ENCODE data around the gene TEX101. TPM values are rescaled to one million over a fixed set of nuclear protein-coding genes. Genes with fewer than 3 reads are reported as not detected.

Gene TEX101
- total RNA-seq, 2 experiments from 2014 or later = not detected

DNA sequence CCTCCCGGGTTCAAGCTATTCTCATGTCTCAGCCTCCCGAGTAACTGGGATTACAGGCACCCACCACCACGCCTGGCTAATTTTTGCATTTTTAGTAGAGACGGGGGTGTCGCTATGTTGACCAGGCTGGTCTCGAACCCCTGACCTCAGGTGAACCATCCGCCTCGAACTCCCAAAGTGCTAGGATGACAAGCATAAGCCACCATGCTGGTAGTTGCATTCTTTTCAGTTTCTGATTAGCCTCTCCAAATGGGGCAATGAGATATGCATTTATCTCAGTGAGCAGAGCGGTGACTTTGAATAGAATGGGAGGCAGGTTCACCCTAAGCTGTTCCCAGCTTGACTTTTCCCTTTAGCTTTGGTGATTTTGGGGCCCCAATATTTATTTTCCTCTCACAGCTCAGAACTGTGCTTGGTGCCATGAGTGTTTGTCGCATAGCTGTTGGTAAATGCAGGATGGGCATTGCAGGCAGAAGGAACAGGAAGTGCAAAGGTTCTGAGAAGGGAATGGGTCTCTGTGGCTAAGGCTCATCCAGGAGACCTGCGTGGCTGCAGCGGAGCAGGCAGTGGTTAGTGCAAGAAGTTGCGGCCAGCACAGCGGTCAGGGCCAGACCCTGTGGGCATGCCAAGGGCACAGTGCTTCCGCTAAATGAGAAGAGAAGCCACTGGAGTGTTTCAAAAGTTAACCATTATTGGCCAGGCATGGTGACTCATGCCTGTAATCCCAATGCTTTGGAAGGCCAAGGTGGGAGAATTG lies 30.0 kb downstream of the TEX101 start:
- DNase-seq = no peak
- no peaks in the 10 kb centered on the region for H3K27me3 Mint-ChIP-seq
- no peak for ATAC-seq (ENCODE audit: low read depth)
- no peaks in the 10 kb centered on the region for H3K36me3 Mint-ChIP-seq
- H3K27ac Mint-ChIP-seq = no peak overlapping the region
- H3K4me1 Mint-ChIP-seq = peaks cover 9% of the 10 kb centered on the region
- H3K9me3 Mint-ChIP-seq = no peaks in the 10 kb centered on the region
- H3K4me3 Mint-ChIP-seq = no peak overlapping the region
- POLR2A ChIA-PET = interaction anchor here (0.6 to 0.9 kb wide), 2 partner anchors 41 to 75 kb away, joined by 3 read pairs; no protein-coding TSS in a partner anchor

DNA sequence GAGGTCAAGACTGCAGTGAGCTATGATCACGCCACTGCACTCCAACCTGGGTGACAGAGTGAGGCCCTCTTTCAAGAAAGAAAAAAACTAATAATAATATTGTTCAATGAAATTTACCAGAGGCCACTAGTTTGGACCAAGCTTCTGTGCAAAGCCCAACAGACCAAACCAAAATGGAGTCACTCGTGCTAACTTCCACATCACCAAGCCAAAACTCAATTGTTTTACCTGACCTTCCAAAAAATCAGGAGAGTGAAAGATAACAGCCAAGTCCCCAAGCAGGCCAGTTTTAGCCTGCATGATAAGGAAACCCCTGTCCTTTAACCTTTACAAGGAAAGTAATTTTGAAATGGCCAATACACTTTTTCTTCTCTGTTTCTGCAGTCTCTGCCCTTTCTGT lies 30.7 kb downstream of the TEX101 start:
- ATAC-seq (ENCODE audit: low read depth) = no peak
- Mint-ChIP-seq H3K4me1 (peaks cover 8% of the 10 kb centered on the region), H3K9me3 (no peaks in the 10 kb centered on the region), H3K27ac (no peak overlapping the region), H3K4me3 (no peak overlapping the region), H3K27me3 (no peaks in the 10 kb centered on the region), H3K36me3 (no peaks in the 10 kb centered on the region)
- POLR2A ChIA-PET = interaction anchor here (0.9 kb wide), 1 partner anchor 74 kb away, joined by 3 read pairs; no protein-coding TSS in a partner anchor
- no peak for DNase-seq

DNA sequence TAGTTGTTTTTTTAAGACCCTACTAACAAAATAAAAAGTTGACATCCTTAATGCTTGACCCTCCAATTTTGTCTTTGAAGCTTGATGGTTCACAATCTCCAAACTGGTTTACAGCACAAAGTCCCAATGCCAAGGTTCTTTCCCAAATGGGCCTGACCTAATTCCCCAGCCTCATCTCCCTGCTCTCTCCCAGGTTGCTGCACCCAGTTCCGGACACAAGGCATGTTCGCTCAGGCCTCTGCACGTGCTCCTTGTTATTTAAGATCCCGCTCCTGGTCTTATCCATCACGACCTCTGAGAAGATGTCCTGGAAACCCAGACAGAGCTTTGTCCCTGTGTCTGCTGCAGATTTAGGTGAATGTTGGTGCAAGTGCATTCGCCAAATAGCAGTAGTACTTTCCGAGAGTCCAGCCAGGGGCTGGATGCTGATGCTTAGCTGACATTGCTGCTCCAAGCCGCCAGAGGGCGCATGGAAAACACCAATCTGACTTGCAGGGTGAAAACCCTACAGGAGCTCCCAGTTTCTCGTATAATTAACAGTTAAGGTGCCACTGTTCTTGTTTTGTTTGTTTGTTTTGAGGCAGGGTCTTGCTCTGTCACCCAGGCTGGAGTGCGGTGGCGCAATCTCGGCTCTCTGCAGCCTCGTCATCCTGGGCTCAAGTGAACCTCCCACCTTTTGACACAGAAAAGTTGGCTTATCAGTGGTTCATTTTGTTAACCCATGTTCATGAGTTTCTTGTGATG lies 32.2 kb downstream of the TEX101 start:
- H3K36me3 Mint-ChIP-seq = no peaks in the 10 kb centered on the region
- H3K4me3 Mint-ChIP-seq = no peak overlapping the region
- POLR2A ChIA-PET = interaction anchor here (1.0 to 3.3 kb wide), 6 partner anchors 14 to 148 kb away, joined by 3 to 31 read pairs (median 6); partner anchors contain the start of gene PHLDB3
- H3K9me3 Mint-ChIP-seq = no peaks in the 10 kb centered on the region
- H3K4me1 Mint-ChIP-seq = peaks cover 11% of the 10 kb centered on the region
- peak overlapping the region; percentile 4 for H3K27ac Mint-ChIP-seq
- ATAC-seq (ENCODE audit: low read depth) = peak; percentile 83
- H3K27me3 Mint-ChIP-seq = no peaks in the 10 kb centered on the region
- peak; percentile 80 for DNase-seq

DNA sequence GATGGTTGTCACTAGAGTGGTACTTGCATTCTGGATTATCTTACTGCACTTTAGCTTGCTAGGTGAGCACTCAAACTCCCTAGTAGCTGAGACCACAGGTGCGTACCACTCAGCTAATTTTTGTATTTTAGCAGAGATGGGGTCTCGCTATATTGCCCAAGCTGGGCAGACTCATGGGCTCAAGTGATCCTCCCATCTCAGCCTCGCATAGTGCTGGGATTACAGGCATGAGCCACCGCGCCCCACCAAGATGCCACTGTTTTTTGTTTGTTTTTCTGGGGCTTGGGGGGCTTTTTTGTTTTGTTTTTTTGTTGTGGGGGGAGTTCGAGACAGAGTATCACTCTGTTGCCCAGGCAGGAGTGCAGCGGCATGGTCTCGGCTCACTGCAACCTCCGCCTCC lies 33.0 kb downstream of the TEX101 start:
- no peak overlapping the region for H3K27ac Mint-ChIP-seq
- no peaks in the 10 kb centered on the region for H3K36me3 Mint-ChIP-seq
- no peak for DNase-seq
- H3K9me3 Mint-ChIP-seq = peaks cover 5% of the 10 kb centered on the region
- ATAC-seq (ENCODE audit: low read depth) = no peak
- H3K4me3 Mint-ChIP-seq = no peak overlapping the region
- no peaks in the 10 kb centered on the region for H3K27me3 Mint-ChIP-seq
- POLR2A ChIA-PET = interaction anchor here (0.5 to 3.3 kb wide), 6 partner anchors 13 to 78 kb away, joined by 3 to 31 read pairs (median 6); partner anchors contain the start of gene PHLDB3
- H3K4me1 Mint-ChIP-seq = peaks cover 14% of the 10 kb centered on the region

DNA sequence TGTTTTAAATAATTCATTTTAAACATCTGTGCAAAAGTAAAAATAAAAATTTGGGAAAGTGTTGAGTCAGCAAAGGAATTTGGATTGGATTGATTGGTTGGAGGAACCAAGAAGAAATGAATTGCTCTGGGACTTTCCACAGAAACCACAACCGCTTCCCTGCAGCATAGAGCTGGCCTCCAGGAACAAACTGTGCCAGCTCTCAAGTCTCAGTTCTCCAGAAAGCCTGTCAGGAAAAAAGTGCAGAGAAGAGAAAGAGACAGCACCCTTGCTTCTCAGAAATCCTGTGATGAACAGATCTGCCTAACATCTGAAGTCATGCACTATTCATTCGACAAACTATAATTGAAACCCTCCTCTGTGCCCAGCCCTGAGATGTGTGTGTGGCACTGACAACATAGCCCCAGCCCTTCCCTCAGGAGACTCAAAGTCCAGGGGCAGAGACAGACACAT lies 35.9 kb downstream of the TEX101 start:
- Mint-ChIP-seq H3K4me3 (no peak overlapping the region), H3K27ac (no peak overlapping the region), H3K36me3 (no peaks in the 10 kb centered on the region), H3K4me1 (peaks cover 6% of the 10 kb centered on the region), H3K9me3 (peaks cover 6% of the 10 kb centered on the region), H3K27me3 (no peaks in the 10 kb centered on the region)
- no peak for DNase-seq
- POLR2A ChIA-PET = interaction anchor here (0.5 to 0.7 kb wide), 2 partner anchors 12 to 64 kb away, joined by 3 read pairs; no protein-coding TSS in a partner anchor
- ATAC-seq (ENCODE audit: low read depth) = no peak

DNA sequence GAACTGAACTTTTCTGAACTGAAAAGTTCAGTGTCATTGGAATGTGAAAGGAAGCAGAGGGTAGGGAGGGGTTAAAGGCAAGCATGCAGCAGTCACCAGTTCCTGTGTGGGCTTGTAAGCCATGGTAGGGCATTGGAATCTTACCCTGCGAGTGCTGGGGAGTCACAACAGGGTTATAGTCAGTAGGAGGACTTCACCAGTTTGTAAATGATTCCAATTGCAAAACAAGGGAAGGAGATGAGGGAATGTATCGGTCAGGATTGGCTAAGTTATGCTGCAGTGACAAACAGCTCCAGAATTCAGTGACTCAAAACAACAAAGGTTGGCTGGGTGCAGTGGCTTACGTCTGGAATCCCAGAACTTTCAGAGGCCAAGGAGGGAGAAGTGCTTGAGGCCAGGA lies 37.9 kb downstream of the TEX101 start:
- Mint-ChIP-seq H3K27ac (no peak overlapping the region), H3K36me3 (no peaks in the 10 kb centered on the region), H3K9me3 (peaks cover 6% of the 10 kb centered on the region), H3K4me3 (no peak overlapping the region), H3K27me3 (no peaks in the 10 kb centered on the region), H3K4me1 (peaks cover 6% of the 10 kb centered on the region)
- ATAC-seq (ENCODE audit: low read depth) (no peak), DNase-seq (no peak)
- POLR2A ChIA-PET = no interaction called here

DNA sequence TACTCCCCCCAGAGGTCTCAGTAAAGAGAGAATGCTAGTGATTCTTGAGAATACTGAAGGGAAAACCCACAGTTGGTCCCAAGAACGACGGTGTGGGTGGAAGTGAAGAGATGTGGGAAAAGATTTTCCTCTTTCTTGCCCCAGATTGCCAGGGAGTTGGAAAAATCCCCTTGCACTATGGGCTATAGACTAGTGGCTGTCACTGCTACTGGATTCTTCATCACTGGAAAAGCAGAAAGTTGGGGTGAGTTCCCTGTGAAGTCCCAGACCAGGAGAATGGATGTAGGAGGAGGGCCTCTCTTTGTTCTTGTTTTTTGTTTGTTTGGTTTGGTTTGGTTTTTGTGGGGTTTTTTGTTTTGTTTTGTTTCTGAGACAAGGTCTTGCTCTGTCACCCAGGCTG lies 39.3 kb downstream of the TEX101 start:
- ATAC-seq (ENCODE audit: low read depth) (no peak), DNase-seq (no peak)
- H3K4me3 Mint-ChIP-seq = no peak overlapping the region
- peaks cover 6% of the 10 kb centered on the region for H3K4me1 Mint-ChIP-seq
- POLR2A ChIA-PET = no interaction called here
- H3K9me3 Mint-ChIP-seq = peaks cover 6% of the 10 kb centered on the region
- H3K27me3 Mint-ChIP-seq = no peaks in the 10 kb centered on the region
- no peak overlapping the region for H3K27ac Mint-ChIP-seq
- no peaks in the 10 kb centered on the region for H3K36me3 Mint-ChIP-seq

DNA sequence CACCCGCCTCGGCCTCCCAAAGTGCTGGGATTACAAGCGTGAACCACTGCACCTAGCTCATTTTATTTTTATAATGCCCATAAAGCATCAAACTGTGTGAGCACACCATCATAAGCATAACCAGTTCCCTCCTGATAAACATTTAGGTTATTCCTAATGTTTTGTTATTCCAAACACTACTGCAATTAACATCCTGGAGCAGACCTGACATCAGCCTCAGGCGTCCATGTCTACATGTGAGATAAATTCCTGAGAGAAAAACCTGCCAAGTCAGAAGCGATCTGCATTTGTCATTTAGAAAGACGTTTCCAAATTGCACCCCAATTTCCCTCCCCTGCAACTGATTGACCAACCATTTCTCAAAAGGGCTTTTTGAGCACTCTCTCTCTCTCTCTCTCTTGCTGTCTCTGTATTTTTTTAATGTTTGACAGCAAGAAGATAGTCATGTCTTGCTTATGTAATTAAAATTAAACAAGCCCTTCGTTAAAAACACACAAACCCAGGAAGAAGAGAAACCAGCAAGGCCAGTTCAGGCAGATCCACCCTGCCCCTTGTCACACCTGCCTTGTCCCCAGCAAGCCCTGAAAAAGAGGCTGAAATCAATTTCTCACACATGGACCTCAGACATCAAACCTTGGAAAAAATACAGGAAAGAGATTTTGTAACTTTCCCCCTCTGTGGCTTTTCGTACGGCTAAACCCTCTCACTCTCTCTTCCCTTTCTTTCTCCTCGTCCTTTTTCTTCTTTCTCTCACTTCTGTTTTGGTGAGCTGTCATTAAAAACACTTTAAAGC lies 40.8 kb downstream of the TEX101 start:
- Mint-ChIP-seq H3K27me3 (no peaks in the 10 kb centered on the region), H3K9me3 (peaks cover 6% of the 10 kb centered on the region), H3K36me3 (no peaks in the 10 kb centered on the region), H3K27ac (no peak overlapping the region), H3K4me1 (peaks cover 6% of the 10 kb centered on the region), H3K4me3 (no peak overlapping the region)
- POLR2A ChIA-PET = interaction anchor here (0.5 kb wide), 1 partner anchor 22 kb away, joined by 3 read pairs; no protein-coding TSS in a partner anchor
- no peak for ATAC-seq (ENCODE audit: low read depth)
- no peak for DNase-seq

DNA sequence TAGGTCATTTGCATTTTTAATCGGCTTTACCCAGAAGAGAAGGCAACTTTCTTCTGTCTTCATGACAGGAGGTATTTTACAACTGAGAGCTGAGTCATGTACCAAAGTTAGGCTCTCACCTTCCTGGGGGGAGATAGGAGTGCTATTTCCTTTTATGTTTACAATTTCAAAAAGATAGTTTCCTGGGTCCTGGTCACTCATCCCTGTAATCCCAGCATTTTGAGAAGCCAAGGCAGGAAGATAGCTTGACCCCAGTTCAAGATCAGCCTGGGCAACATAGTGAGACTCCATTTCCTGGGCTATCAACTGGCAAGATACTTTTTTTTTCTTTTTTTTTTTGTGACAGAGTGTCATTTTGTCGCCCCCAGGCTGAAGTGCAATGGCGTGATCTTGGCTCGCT lies 43.1 kb downstream of the TEX101 start:
- ATAC-seq (ENCODE audit: low read depth) (no peak), DNase-seq (no peak)
- POLR2A ChIA-PET = no interaction called here
- no peaks in the 10 kb centered on the region for H3K36me3 Mint-ChIP-seq
- no peaks in the 10 kb centered on the region for H3K9me3 Mint-ChIP-seq
- H3K27ac Mint-ChIP-seq = no peak overlapping the region
- H3K27me3 Mint-ChIP-seq = no peaks in the 10 kb centered on the region
- H3K4me3 Mint-ChIP-seq = no peak overlapping the region
- peaks cover 3% of the 10 kb centered on the region for H3K4me1 Mint-ChIP-seq

DNA sequence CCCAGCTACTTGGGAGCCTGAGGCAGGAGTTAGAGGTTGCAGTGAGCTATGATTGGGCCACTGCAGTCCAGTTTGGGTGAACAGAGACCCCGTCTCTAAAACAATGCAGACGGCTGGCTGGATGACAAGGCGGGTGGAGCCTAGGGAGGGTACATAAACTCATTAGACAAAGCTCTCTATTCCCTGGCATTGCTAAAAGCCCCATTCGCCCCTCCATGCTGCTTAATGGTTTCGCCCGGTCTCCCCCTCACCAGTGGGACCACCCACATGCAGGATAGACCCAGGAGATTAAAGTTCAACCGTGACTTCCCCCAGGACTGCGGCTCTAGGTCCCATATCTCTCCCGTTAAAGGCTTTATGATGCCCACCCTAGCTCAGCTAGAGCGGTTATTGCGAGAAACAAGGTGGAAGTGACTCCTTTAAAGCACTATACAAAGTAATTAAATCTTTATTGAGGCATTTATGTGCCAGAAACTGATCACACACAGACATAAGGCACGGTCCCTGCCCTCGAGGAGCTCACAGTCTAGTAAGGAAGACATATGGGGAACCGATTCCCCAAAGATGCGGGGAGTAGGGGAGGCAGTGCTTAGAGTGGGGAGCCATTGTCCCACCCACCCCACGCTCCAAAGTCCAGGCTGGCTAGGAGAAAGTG lies 45.8 kb downstream of the TEX101 start:
- ATAC-seq (ENCODE audit: low read depth) = no peak
- Mint-ChIP-seq H3K27ac (no peak overlapping the region), H3K4me1 (peaks cover 3% of the 10 kb centered on the region), H3K4me3 (no peak overlapping the region), H3K27me3 (no peaks in the 10 kb centered on the region), H3K36me3 (no peaks in the 10 kb centered on the region), H3K9me3 (no peaks in the 10 kb centered on the region)
- no peak for DNase-seq
- POLR2A ChIA-PET = interaction anchor here (0.7 to 1.7 kb wide), 4 partner anchors 13 to 64 kb away, joined by 3 to 5 read pairs (median 4); partner anchors contain the start of gene PHLDB3

DNA sequence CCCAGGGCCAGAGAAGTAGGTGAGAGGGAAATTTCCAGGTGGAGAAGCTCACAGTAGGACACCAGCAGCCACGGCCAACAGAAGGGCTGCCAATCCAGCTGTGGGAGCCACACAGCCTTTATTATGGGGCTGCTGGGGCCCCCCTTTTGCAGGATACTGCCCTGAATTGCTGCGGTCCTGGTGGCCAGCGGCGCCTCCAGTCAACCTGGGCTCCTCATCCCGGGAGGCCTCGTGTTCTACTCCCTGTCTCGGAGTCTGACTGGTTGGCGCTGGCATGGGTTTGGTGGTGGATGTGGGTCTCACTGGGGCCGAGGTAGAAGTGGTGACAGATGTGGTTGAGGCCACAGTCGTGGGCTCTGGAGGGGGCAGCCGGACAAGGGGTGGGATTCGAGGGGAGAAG lies 46.6 kb downstream of the TEX101 start:
- no peak for ATAC-seq (ENCODE audit: low read depth)
- Mint-ChIP-seq H3K9me3 (no peaks in the 10 kb centered on the region), H3K27me3 (no peaks in the 10 kb centered on the region), H3K4me1 (peaks cover 7% of the 10 kb centered on the region), H3K36me3 (no peaks in the 10 kb centered on the region), H3K4me3 (no peak overlapping the region), H3K27ac (no peak overlapping the region)
- no peak for DNase-seq
- POLR2A ChIA-PET = interaction anchor here (0.6 to 1.7 kb wide), 4 partner anchors 13 to 961 kb away, joined by 3 to 5 read pairs (median 3); no protein-coding TSS in a partner anchor

DNA sequence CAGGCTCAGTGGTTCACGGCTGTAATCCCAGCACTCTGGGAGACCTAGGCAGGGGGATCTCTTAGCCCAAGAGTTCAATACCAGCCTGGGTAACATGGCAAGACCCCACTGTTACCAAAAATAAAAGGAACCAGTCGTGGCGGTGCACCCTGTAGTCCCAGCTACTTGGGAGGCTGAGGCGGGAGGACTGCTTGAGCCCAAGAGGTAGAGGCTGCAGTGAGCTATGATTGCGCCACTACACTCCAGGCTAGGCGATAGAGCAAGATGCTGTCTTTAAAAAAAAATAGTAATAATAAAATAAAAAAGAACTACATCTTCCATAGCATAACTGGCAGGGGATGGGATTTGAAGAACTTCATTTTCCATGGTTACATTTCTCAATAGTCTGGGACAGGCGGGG lies 47.7 kb downstream of the TEX101 start:
- Mint-ChIP-seq H3K4me1 (peaks cover 9% of the 10 kb centered on the region), H3K27me3 (no peaks in the 10 kb centered on the region), H3K9me3 (no peaks in the 10 kb centered on the region), H3K27ac (no peak overlapping the region), H3K4me3 (peak overlapping the region; percentile 3), H3K36me3 (no peaks in the 10 kb centered on the region)
- DNase-seq = no peak
- no peak for ATAC-seq (ENCODE audit: low read depth)
- POLR2A ChIA-PET = interaction anchor here (1.3 to 3.9 kb wide), 7 partner anchors 15 to 292 kb away, joined by 3 to 26 read pairs (median 7); partner anchors contain the start of genes ETHE1, PHLDB3, SMG9 and ZNF575
